Fibroblast of mammary gland (primary cell): Measurements from ENCODE around the gene KLHL29.
"Not testable (repeated sequence)": the region's sequence is repeated elsewhere in the genome, so short reads cannot be mapped to it uniquely, and the experiment has no call there.

Experiments used
- DNase-seq: peaks from one replicate; pipeline ENCODE4 v3.0.0-alpha.2; 2010; ENCODE audit warnings: low read depth
- H3K4me3 ChIP-seq: 2 replicates; pipeline ENCODE4 v1.5.1; 2011; ENCODE audit warnings: low read depth, mild to moderate bottlenecking, low read length, moderate library complexity; ENCODE audit not compliant: control insufficient read depth
- CTCF ChIP-seq: conservative IDR thresholded peaks from 2 replicates; pipeline ENCODE4 v1.5.1; 2011; ENCODE audit warnings: low read depth, low read length, inconsistent platforms; ENCODE audit not compliant: control insufficient read depth, insufficient read depth

Gene KLHL29

GRCh38 chr2:23390152-23390551, 5.2 kb downstream of the KLHL29 start:
- no peak for TF ChIP-seq CTCF
- H3K4me3 ChIP-seq, result no peak overlapping the region
- peak; percentile 80 for DNase-seq

GRCh38 chr2:23391237-23391736, 6.3 kb downstream of the KLHL29 start:
- DNase-seq, H3K4me3 ChIP-seq: not testable (repeated sequence)

GRCh38 chr2:23393722-23394121, 8.7 kb downstream of the KLHL29 start:
- no peak for TF ChIP-seq CTCF
- no peak for DNase-seq
- H3K4me3 ChIP-seq, result no peak overlapping the region

- H3K4me3 ChIP-seq, result no peak overlapping the region
- no peak for DNase-seq
- no peak for TF ChIP-seq CTCF
These were observed 9.7 kb downstream of the KLHL29 start for GRCh38 chr2:23394700-23395099.

GRCh38 chr2:23397478-23397877, 12.5 kb downstream of the KLHL29 start:
- no peak for TF ChIP-seq CTCF
- H3K4me3 ChIP-seq, result no peak overlapping the region
- DNase-seq, result no peak

- H3K4me3 ChIP-seq, result no peak overlapping the region
- no peak for DNase-seq
- TF ChIP-seq CTCF, result no peak
These were observed 14.8 kb downstream of the KLHL29 start for GRCh38 chr2:23399674-23400261.

GRCh38 chr2:23400703-23401102, 15.7 kb downstream of the KLHL29 start:
- TF ChIP-seq CTCF, result no peak
- DNase-seq, result no peak
- H3K4me3 ChIP-seq, result no peak overlapping the region
